ENCODE data around the gene ADD1. TPM values are rescaled to one million over a fixed set of nuclear protein-coding genes. Genes with fewer than 3 reads are reported as not detected.
A peak's percentile ranks its signal among the peaks of the same experiment; 100 is the strongest.

ADD1 gene
- total and polyA plus RNA-seq, 8 donors: 70.9 to 160 (median 92.0) TPM

DNA sequence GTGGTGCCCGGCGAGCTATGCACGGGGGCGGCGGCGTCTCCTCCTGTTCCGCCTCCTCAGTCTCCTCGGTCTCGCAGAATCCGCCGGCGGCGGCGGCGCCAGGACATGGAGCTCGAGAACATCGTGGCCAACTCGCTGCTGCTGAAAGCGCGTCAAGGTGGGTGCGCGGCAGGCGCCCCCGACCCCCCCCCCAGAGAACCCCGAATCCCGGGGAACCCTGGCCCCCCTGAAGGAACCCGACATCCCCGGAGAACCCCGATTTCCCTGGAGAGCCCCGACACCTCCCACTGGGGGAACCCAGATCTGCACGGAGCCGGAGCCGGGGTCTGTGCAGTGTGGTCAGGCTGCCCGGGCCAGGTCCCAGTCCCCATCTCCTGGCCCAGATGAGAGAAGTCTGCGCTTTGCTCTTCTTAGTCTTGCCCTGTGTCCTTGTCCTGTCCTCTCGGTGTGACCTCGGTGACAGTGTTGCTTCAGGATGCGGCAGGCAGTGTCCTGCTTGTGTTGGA lies 120.4 kb downstream of the ADD1 start:
- no peaks in the 10 kb centered on the region for H3K27me3 ChIP-seq
- ATAC-seq: peak; percentile 4 to 20 (median 13)
- H3K4me3 ChIP-seq: peak overlapping the region; percentile 79 to 96 (median 86)
- intact Hi-C loops (cut with DNase I): no loop called here
- peaks cover 0 to 11% (median 5%) of the 10 kb centered on the region in 3 donors for H3K4me1 ChIP-seq
- peak overlapping the region; percentile 12 to 85 (median 77) for H3K27ac ChIP-seq
- TF ChIP-seq, protein P1, sequence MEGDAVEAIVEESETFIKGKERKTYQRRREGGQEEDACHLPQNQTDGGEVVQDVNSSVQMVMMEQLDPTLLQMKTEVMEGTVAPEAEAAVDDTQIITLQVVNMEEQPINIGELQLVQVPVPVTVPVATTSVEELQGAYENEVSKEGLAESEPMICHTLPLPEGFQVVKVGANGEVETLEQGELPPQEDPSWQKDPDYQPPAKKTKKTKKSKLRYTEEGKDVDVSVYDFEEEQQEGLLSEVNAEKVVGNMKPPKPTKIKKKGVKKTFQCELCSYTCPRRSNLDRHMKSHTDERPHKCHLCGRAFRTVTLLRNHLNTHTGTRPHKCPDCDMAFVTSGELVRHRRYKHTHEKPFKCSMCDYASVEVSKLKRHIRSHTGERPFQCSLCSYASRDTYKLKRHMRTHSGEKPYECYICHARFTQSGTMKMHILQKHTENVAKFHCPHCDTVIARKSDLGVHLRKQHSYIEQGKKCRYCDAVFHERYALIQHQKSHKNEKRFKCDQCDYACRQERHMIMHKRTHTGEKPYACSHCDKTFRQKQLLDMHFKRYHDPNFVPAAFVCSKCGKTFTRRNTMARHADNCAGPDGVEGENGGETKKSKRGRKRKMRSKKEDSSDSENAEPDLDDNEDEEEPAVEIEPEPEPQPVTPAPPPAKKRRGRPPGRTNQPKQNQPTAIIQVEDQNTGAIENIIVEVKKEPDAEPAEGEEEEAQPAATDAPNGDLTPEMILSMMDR (IDR thresholded peaks at IDR 0.05): no peak
- WGBS, 2 donors: 1 to 3% methylated on average over 8 to 38 of the region's 38 CpGs
- H3K36me3 ChIP-seq: no peaks in the 10 kb centered on the region
- DNase-seq: peak in 1 of 6 donors; percentile 31
- H3K9me3 ChIP-seq: no peaks in the 10 kb centered on the region
- no peak for FAIRE-seq

DNA sequence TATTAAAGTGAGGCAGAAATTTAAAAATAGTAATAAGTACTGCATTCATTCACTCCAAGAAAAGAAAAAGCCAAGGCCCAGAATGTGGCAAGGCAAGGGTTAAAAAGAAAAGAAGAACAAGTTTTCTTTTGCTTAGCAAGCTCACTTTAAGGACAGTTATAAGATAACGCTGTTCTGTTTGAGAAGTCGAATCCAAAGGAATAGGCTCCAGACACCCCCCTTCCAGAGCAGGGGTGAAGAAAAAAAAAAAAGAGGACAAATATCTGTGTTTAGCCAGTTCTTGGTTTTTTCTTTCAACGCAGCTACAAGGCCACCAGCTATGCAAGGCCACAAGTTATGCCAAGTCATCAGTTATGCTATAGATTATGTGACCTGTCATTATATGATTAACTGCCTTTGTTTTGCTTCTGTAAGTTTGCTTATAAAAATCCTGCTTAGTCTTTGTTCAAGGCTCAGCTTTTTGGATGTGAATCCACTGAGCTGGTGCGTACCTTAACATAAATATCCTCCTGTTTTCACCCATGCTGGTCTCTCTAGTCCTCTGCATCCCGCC lies 121.1 kb downstream of the ADD1 start:
- no peak for FAIRE-seq
- 51 to 53% methylated on average over 5 of the region's 5 CpGs for WGBS, 2 donors
- DNase-seq: no peak
- TF ChIP-seq, protein P1 (IDR thresholded peaks at IDR 0.05): no peak
- intact Hi-C loops (cut with DNase I): no loop called here
- Histone ChIP-seq H3K36me3 (no peaks in the 10 kb centered on the region), H3K4me1 (peaks cover 0 to 11% (median 5%) of the 10 kb centered on the region in 3 donors), H3K27ac (no peak overlapping the region), H3K27me3 (no peaks in the 10 kb centered on the region), H3K9me3 (no peaks in the 10 kb centered on the region), H3K4me3 (peak overlapping the region in 3 of 4 donors; percentile 79 to 88 (median 84))
- no peak for ATAC-seq

DNA sequence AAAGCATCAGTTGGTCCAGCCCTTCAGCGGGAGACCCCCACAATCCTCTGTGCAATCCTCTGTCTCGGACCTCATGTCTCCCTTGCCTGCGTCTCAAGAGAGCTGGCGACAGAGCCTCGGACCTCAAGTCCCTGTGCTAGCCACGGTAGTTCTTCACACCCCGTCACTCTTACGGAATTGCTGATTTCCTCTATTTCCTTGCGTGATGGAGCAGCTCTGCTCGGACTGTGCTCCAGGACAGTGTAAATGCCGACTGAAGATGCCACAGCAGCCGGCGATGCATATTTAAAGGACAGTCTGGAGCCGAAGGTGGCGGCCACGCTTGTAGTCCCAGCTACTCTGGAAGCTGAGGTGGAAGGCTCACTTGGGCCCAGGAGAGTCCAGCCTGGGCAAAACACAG lies 121.6 kb downstream of the ADD1 start:
- no peak for FAIRE-seq
- TF ChIP-seq, protein P1 (IDR thresholded peaks at IDR 0.05): no peak

DNA sequence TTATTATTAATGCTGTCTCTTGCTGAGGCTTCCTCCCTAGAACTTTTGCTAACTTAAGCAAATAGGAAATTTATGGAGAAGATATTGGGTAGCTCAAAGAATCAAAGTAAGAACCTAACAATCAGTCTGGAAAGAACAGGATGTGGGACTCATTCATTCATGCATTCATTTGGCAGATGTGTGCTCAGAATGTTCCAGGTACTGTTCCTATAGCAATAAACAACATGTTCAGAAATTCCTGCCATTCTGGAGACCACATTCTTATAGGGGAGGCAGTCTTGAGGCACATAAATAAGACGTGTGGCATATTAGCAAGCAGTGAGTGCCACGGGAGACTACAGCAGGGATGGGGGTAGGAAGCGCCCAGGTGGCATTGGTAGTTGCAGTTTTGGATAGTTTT lies 124.7 kb downstream of the ADD1 start:
- intact Hi-C loops (cut with DNase I): no loop called here
- Histone ChIP-seq H3K27ac (no peak overlapping the region), H3K4me1 (peaks cover 0 to 3% (median 0%) of the 10 kb centered on the region in 3 donors), H3K4me3 (no peak overlapping the region), H3K36me3 (no peaks in the 10 kb centered on the region), H3K27me3 (no peaks in the 10 kb centered on the region), H3K9me3 (no peaks in the 10 kb centered on the region)
- ATAC-seq (no peak), FAIRE-seq (no peak), DNase-seq (no peak)
- WGBS, 2 donors: 74% methylated on average over 3 of the region's 3 CpGs
- TF ChIP-seq, protein P1 (IDR thresholded peaks at IDR 0.05): no peak

More for the DNA sequence above, 121.6 kb downstream of the ADD1 start:
- WGBS, 2 donors: 92 to 94% methylated on average over 16 of the region's 16 CpGs
- H3K4me3 ChIP-seq: no peak overlapping the region
- H3K27ac ChIP-seq: no peak overlapping the region
- intact Hi-C loops (cut with DNase I): no loop called here
- peaks cover 0 to 11% (median 5%) of the 10 kb centered on the region in 3 donors for H3K4me1 ChIP-seq
- no peaks in the 10 kb centered on the region for H3K9me3 ChIP-seq
- H3K27me3 ChIP-seq: no peaks in the 10 kb centered on the region
- no peaks in the 10 kb centered on the region for H3K36me3 ChIP-seq
- ATAC-seq (no peak), DNase-seq (no peak)

DNA sequence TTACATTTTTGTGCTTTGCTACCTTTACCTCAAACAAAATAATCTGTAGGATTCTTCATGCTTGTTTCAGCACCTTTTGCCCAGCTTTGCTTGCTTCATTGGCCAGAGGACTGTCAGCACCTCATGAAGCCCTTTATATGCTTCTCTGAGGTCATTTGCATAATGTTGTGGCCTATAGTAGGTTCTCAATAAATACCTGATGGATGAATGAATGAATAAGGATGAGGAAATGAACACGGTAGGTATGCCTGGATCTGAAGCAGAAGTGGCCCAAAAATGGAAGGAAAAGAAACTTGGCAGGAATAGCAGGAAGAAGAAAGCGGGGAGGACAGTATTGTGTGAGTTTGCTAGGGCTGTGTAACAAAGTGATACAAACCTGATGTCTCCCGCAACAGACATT lies 127.6 kb downstream of the ADD1 start:
- WGBS, 2 donors: 91 to 97% methylated on average over 3 of the region's 3 CpGs
- ATAC-seq: no peak

More for the DNA sequence above, 127.6 kb downstream of the ADD1 start:
- DNase-seq (no peak), FAIRE-seq (no peak)
- H3K27ac ChIP-seq: no peak overlapping the region
- H3K4me1 ChIP-seq: no peaks in the 10 kb centered on the region
- TF ChIP-seq, protein P1 (IDR thresholded peaks at IDR 0.05): no peak
- H3K27me3 ChIP-seq: no peaks in the 10 kb centered on the region
- no peaks in the 10 kb centered on the region for H3K36me3 ChIP-seq
- H3K4me3 ChIP-seq: no peak overlapping the region
- H3K9me3 ChIP-seq: no peaks in the 10 kb centered on the region
- intact Hi-C loops (cut with DNase I): loop anchor here in 1 of 3 donors (10.0 kb wide), 1 partner anchor 64 kb away; no protein-coding TSS in a partner anchor
